ENCODE results near the gene TSPAN3. TPM values are rescaled to one million over a fixed set of nuclear protein-coding genes. Genes with fewer than 3 reads are reported as not detected.

The TSPAN3 gene
- total RNA-seq, 2 experiments from 2014 or later: 14.7 to 15.5 TPM

GRCh38 chr15:77091097-77091496 is 20.2 kb upstream of the TSPAN3 start:
- ChIA-PET CTCF (no interaction called here), POLR2A (no interaction called here)
- no peaks in the 10 kb centered on the region for H3K27me3 Mint-ChIP-seq
- no peak for DNase-seq
- TF ChIP-seq CTCF (IDR thresholded peaks at IDR 0.05): no peak
- intact Hi-C loops (cut with DNase I, micrococcal nuclease): no loop called here
- no peak overlapping the region for H3K27ac Mint-ChIP-seq
- ATAC-seq (ENCODE audit: poor library complexity): no peak
- no peaks in the 10 kb centered on the region for H3K9me3 Mint-ChIP-seq
- Histone ChIP-seq H3K4me3 (ENCODE audit: low read length) (no peak overlapping the region), H3K27ac (ENCODE audit: low read depth in 1 of 2, low read length in 2 of 2) (no peak overlapping the region), H3K27me3 (ENCODE audit: control insufficient read depth in 1 of 2, insufficient read depth in 2 of 2, low read length in 2 of 2) (no peaks in the 10 kb centered on the region), H3K4me1 (ENCODE audit: insufficient read depth, low read length) (no peaks in the 10 kb centered on the region), H3K9me3 (ENCODE audit: control insufficient read depth in 1 of 2, insufficient read depth in 1 of 2, low read length in 2 of 2) (no peaks in the 10 kb centered on the region), H3K36me3 (ENCODE audit: insufficient read depth, low read length) (no peaks in the 10 kb centered on the region)
- no peaks in the 10 kb centered on the region for H3K36me3 Mint-ChIP-seq (ENCODE audit: low read depth)
- H3K4me1 Mint-ChIP-seq (ENCODE audit: low read depth): no peaks in the 10 kb centered on the region
- no peak overlapping the region for H3K4me3 Mint-ChIP-seq

GRCh38 chr15:77087213-77087612 is 16.3 kb upstream of the TSPAN3 start:
- Mint-ChIP-seq H3K36me3 (ENCODE audit: low read depth) (no peaks in the 10 kb centered on the region), H3K4me1 (ENCODE audit: low read depth) (peaks cover 14% of the 10 kb centered on the region), H3K9me3 (no peaks in the 10 kb centered on the region), H3K27me3 (no peaks in the 10 kb centered on the region), H3K27ac (no peak overlapping the region), H3K4me3 (no peak overlapping the region)
- no peaks in the 10 kb centered on the region for H3K9me3 ChIP-seq (ENCODE audit: control insufficient read depth in 1 of 2, insufficient read depth in 1 of 2, low read length in 2 of 2)
- DNase-seq (no peak), ATAC-seq (ENCODE audit: poor library complexity) (no peak)
- H3K36me3 ChIP-seq (ENCODE audit: insufficient read depth, low read length): no peaks in the 10 kb centered on the region
- no peak overlapping the region for H3K27ac ChIP-seq (ENCODE audit: low read depth in 1 of 2, low read length in 2 of 2)
- intact Hi-C loops (cut with DNase I, micrococcal nuclease): loop anchor here in 1 of 2 experiments (10.0 kb wide), 1 partner anchor 762 kb away; no protein-coding TSS in a partner anchor
- peaks cover 15% of the 10 kb centered on the region for H3K4me1 ChIP-seq (ENCODE audit: insufficient read depth, low read length)
- TF ChIP-seq CTCF (IDR thresholded peaks at IDR 0.05): no peak
- no peak overlapping the region for H3K4me3 ChIP-seq (ENCODE audit: low read length)
- POLR2A ChIA-PET: no interaction called here
- H3K27me3 ChIP-seq (ENCODE audit: control insufficient read depth in 1 of 2, insufficient read depth in 2 of 2, low read length in 2 of 2): no peaks in the 10 kb centered on the region
- CTCF ChIA-PET: no interaction called here

GRCh38 chr15:77085297-77085696 is 14.4 kb upstream of the TSPAN3 start:
- POLR2A ChIA-PET: no interaction called here
- H3K36me3 Mint-ChIP-seq (ENCODE audit: low read depth): no peaks in the 10 kb centered on the region
- ATAC-seq (ENCODE audit: poor library complexity): no peak

More at GRCh38 chr15:77085297-77085696, 14.4 kb upstream of the TSPAN3 start:
- peaks cover 15% of the 10 kb centered on the region for H3K4me1 ChIP-seq (ENCODE audit: insufficient read depth, low read length)
- no peaks in the 10 kb centered on the region for H3K27me3 ChIP-seq (ENCODE audit: control insufficient read depth in 1 of 2, insufficient read depth in 2 of 2, low read length in 2 of 2)
- no peak overlapping the region for H3K4me3 Mint-ChIP-seq
- H3K27ac Mint-ChIP-seq: no peak overlapping the region
- CTCF ChIA-PET: no interaction called here
- H3K9me3 ChIP-seq (ENCODE audit: control insufficient read depth in 1 of 2, insufficient read depth in 1 of 2, low read length in 2 of 2): no peaks in the 10 kb centered on the region
- no peaks in the 10 kb centered on the region for H3K36me3 ChIP-seq (ENCODE audit: insufficient read depth, low read length)
- H3K4me3 ChIP-seq (ENCODE audit: low read length): no peak overlapping the region
- H3K4me1 Mint-ChIP-seq (ENCODE audit: low read depth): peaks cover 14% of the 10 kb centered on the region
- no peak for TF ChIP-seq CTCF (IDR thresholded peaks at IDR 0.05)
- H3K27me3 Mint-ChIP-seq: no peaks in the 10 kb centered on the region
- no peak for DNase-seq
- no peaks in the 10 kb centered on the region for H3K9me3 Mint-ChIP-seq
- H3K27ac ChIP-seq (ENCODE audit: low read depth in 1 of 2, low read length in 2 of 2): no peak overlapping the region
- intact Hi-C loops (cut with DNase I, micrococcal nuclease): loop anchor here in 1 of 2 experiments (10.0 kb wide), 1 partner anchor 760 kb away; no protein-coding TSS in a partner anchor
